ENCODE results near the gene WDR5B. TPM values are rescaled to one million over a fixed set of nuclear protein-coding genes. Genes with fewer than 3 reads are reported as not detected.

Gene WDR5B
- polyA plus RNA-seq, 2 donors, result 1.3 TPM

Other genes with a start within 250 kb of the WDR5B start
- not detected for gene CASR, start 232.4 kb downstream of the WDR5B start, polyA plus RNA-seq
- gene CSTA, start 90.8 kb downstream of the WDR5B start, polyA plus RNA-seq, result over 10,000 TPM in 1 of 2 donors, 1,000 to 10,000 TPM in 1; 7,202 to 12,533 TPM
- 10 to 100 TPM; 32.9 to 41.9 TPM for gene MIX23, start 32.8 kb downstream of the WDR5B start, polyA plus RNA-seq
- gene FAM162A, start 31.9 kb downstream of the WDR5B start, polyA plus RNA-seq, result 100 to 1,000 TPM; 242 TPM
- gene KPNA1, start 98.9 kb upstream of the WDR5B start, polyA plus RNA-seq, result 10 to 100 TPM in 1 of 2 donors, 1 to 10 TPM in 1; 8.5 to 13.9 TPM
- 10 to 100 TPM; 17.1 to 20.0 TPM for gene PARP9, start 148.2 kb upstream of the WDR5B start, polyA plus RNA-seq
- 1 to 10 TPM; 5.9 to 6.4 TPM for gene DTX3L, start 148.3 kb upstream of the WDR5B start, polyA plus RNA-seq
- gene PARP15, start 161.6 kb upstream of the WDR5B start, polyA plus RNA-seq, result under 1 TPM; 0.46 to 0.94 TPM